GM23338 (cell line): ENCODE data around the gene EAF2. TPM values are rescaled to one million over a fixed set of nuclear protein-coding genes. Genes with fewer than 3 reads are reported as not detected.

Source experiments
- ATAC-seq: fragments of 200-7000 bp; cut with Tn5 transposase; 3 replicates; pipeline ENCODE4 v1.9.1; 2020
- DNase-seq: peaks from one replicate; pipeline ENCODE4 v3.0.0-alpha.2; 2015; ENCODE audit warnings: low spot score
- H2AFZ ChIP-seq: fragments of 200-600 bp; sonication (generic); 2 replicates; pipeline ENCODE4 v1.8.0; 2016; ENCODE audit warnings: antibody characterized with exemption, mild to moderate bottlenecking, moderate library complexity
- H3F3A ChIP-seq: fragments of 200-600 bp; sonication (generic); replicated peaks from 2 replicates; pipeline ENCODE4 v1.8.0; 2017; ENCODE audit warnings: antibody characterized with exemption, mixed run types, low read depth
- H3K27ac ChIP-seq: fragments of 200-600 bp; sonication (generic); 2 replicates; pipeline ENCODE4 v1.6.1; 2016; ENCODE audit warnings: low read depth
- H3K27me3 ChIP-seq: fragments of 200-600 bp; sonication (generic); 2 replicates; pipeline ENCODE4 v1.8.0; 2016; ENCODE audit warnings: mild to moderate bottlenecking, mixed run types, moderate library complexity; ENCODE audit not compliant: insufficient read depth
- H3K36me3 ChIP-seq: fragments of 200-600 bp; sonication (generic); 2 replicates; pipeline ENCODE4 v1.8.0; 2016; ENCODE audit warnings: mild to moderate bottlenecking; ENCODE audit not compliant: insufficient read depth
- H3K4me1 ChIP-seq: fragments of 200-600 bp; sonication (generic); 2 replicates; pipeline ENCODE4 v1.8.0; 2016; ENCODE audit warnings: mild to moderate bottlenecking, moderate library complexity; ENCODE audit not compliant: insufficient read depth
- H3K4me2 ChIP-seq: fragments of 200-600 bp; sonication (generic); 2 replicates; pipeline ENCODE4 v1.7.1; 2017; ENCODE audit warnings: mixed run types
- H3K4me3 ChIP-seq: fragments of 200-600 bp; sonication (generic); 2 replicates; pipeline ENCODE4 v1.6.1; 2016; ENCODE audit warnings: mixed run types
- H3K79me2 ChIP-seq: fragments of 200-600 bp; sonication (generic); replicated peaks from 2 replicates; pipeline ENCODE4 v1.8.0; 2017; ENCODE audit warnings: mild to moderate bottlenecking; ENCODE audit not compliant: insufficient read depth
- H3K9me2 ChIP-seq: fragments of 200-600 bp; sonication (generic); 2 replicates; pipeline ENCODE4 v1.8.0; 2017; ENCODE audit not compliant: insufficient read depth
- H4K20me1 ChIP-seq: fragments of 200-600 bp; sonication (generic); replicated peaks from 2 replicates; pipeline ENCODE4 v1.8.0; 2017; ENCODE audit warnings: mild to moderate bottlenecking; ENCODE audit not compliant: insufficient read depth
- H3K27ac Mint-ChIP-seq: 2 replicates; pipeline ENCODE4 v1.8.0; 2020; ENCODE audit warnings: inconsistent platforms, mild to moderate bottlenecking, moderate library complexity, mixed read lengths
- H3K27me3 Mint-ChIP-seq: 3 replicates; pipeline ENCODE4 v1.8.0; 2022; ENCODE audit warnings: low read depth, mild to moderate bottlenecking, moderate library complexity, mixed read lengths, inconsistent platforms; ENCODE audit not compliant: insufficient read depth, poor library complexity
- H3K36me3 Mint-ChIP-seq: 3 replicates; pipeline ENCODE4 v1.8.0; 2021; ENCODE audit warnings: low read depth, mild to moderate bottlenecking, inconsistent platforms, moderate library complexity, mixed read lengths
- H3K4me1 Mint-ChIP-seq: 3 replicates; pipeline ENCODE4 v1.8.0; 2020; ENCODE audit warnings: mild to moderate bottlenecking, inconsistent platforms, mixed read lengths
- H3K4me3 Mint-ChIP-seq: 3 replicates; pipeline ENCODE4 v1.8.0; 2021; ENCODE audit warnings: moderate library complexity, mild to moderate bottlenecking, inconsistent platforms, mixed read lengths
- H3K9me3 Mint-ChIP-seq: 3 replicates; pipeline ENCODE4 v1.8.0; 2020; ENCODE audit warnings: moderate library complexity, mild to moderate bottlenecking, inconsistent platforms, mixed read lengths
- CREB1 ChIP-seq: fragments of 250-450 bp; sonication (Bioruptor Pico); IDR thresholded peaks from 2 replicates; pipeline ENCODE4 v1.5.0; 2020; ENCODE audit warnings: low read depth, mild to moderate bottlenecking, moderate library complexity
- CTCF ChIP-seq, 2 experiments: fragments of 200-600 bp in 1 of 2; sonication (generic) in 1 of 2; conservative IDR thresholded peaks; 2 replicates each; pipeline versions ENCODE4 v1.5.1 to v1.6.1; 2016 to 2017; ENCODE audit warnings: antibody characterized with exemption in 2 of 2, low read depth in 2 of 2, mild to moderate bottlenecking in 2 of 2, moderate library complexity in 1 of 2
- EZH2 ChIP-seq: fragments of 200-600 bp; sonication (generic); IDR thresholded peaks from one replicate; pipeline ENCODE4 v1.8.0; 2017; ENCODE audit warnings: antibody characterized with exemption, mild to moderate bottlenecking, low read depth; ENCODE audit not compliant: unreplicated experiment
- EZH2phosphoT487 ChIP-seq: fragments of 200-600 bp; sonication (generic); IDR thresholded peaks from one replicate; pipeline ENCODE4 v1.8.1; 2018; ENCODE audit warnings: antibody characterized with exemption; ENCODE audit not compliant: unreplicated experiment
- JUNB ChIP-seq: IDR thresholded peaks from one replicate; pipeline ENCODE4 v1.6.1; 2016; ENCODE audit warnings: antibody characterized with exemption; ENCODE audit not compliant: unreplicated experiment
- NANOG ChIP-seq: IDR thresholded peaks from 2 replicates; pipeline ENCODE4 v1.6.1; 2016; ENCODE audit warnings: antibody characterized with exemption, borderline replicate concordance
- POLR2AphosphoS5 ChIP-seq: IDR thresholded peaks from 2 replicates; pipeline ENCODE4 v1.6.1; 2016; ENCODE audit warnings: antibody characterized with exemption, low read depth
- REST ChIP-seq: IDR thresholded peaks from one replicate; pipeline ENCODE4 v1.6.1; 2018; ENCODE audit warnings: antibody characterized with exemption; ENCODE audit not compliant: unreplicated experiment
- STAT1 ChIP-seq: IDR thresholded peaks from one replicate; pipeline ENCODE4 v1.6.1; 2016; ENCODE audit warnings: antibody characterized with exemption; ENCODE audit not compliant: unreplicated experiment
- ZNF331 ChIP-seq: fragments of 250-450 bp; sonication (Bioruptor Pico); IDR thresholded peaks from 2 replicates; pipeline ENCODE4 v1.5.0; 2020; ENCODE audit warnings: low read depth, mild to moderate bottlenecking, moderate library complexity
- polyA plus RNA-seq: library from polyadenylated mRNA; unstranded; fragments of >200 nt; fragmentation: Nextera tagmentation; extraction: Ambion mirVana; gene quantifications from 2 replicates; pipeline ENCODE4 v1.2.1, GENCODE V29; 2016
- total RNA-seq: library from RNA; depleted of rRNA; stranded (reverse); fragments of >200 nt; shearing (Covaris generic); gene quantifications from 2 replicates; pipeline ENCODE4 v1.2.3, GENCODE V29; 2014

The EAF2 gene
- total and polyA plus RNA-seq, 2 experiments from 2014 or later: 5.7 to 14.7 TPM

- H3K27me3 ChIP-seq: no peaks in the 10 kb centered on the region
- no peaks in the 10 kb centered on the region for H3F3A ChIP-seq
- H3K4me3 Mint-ChIP-seq: no peak overlapping the region
- ATAC-seq: no peak
- no peaks in the 10 kb centered on the region for H4K20me1 ChIP-seq
- H3K4me1 Mint-ChIP-seq: no peaks in the 10 kb centered on the region
- no peaks in the 10 kb centered on the region for H3K27me3 Mint-ChIP-seq
- H3K36me3 Mint-ChIP-seq: no peaks in the 10 kb centered on the region
- H3K27ac ChIP-seq: no peak overlapping the region
- no peak overlapping the region for H3K27ac Mint-ChIP-seq
- H3K4me2 ChIP-seq: no peak overlapping the region
- H3K9me2 ChIP-seq: no peaks in the 10 kb centered on the region
- TF ChIP-seq REST (no peak), JUNB (no peak), CTCF (conservative IDR thresholded peaks at IDR 0.05; ENCODE audit: low read depth in 2 of 2) (no peak), POLR2AphosphoS5 (no peak), EZH2 (no peak), EZH2phosphoT487 (no peak), ZNF331 (CRISPR knock-in tag) (no peak), STAT1 (no peak), CREB1 (CRISPR knock-in tag) (no peak)
- no peak overlapping the region for H3K4me3 ChIP-seq
- no peak overlapping the region for H2AFZ ChIP-seq
- H3K36me3 ChIP-seq: no peaks in the 10 kb centered on the region
- no peaks in the 10 kb centered on the region for H3K79me2 ChIP-seq
- H3K9me3 Mint-ChIP-seq: no peaks in the 10 kb centered on the region
- no peaks in the 10 kb centered on the region for H3K4me1 ChIP-seq
- DNase-seq: no peak
These were observed 36.4 kb downstream of the EAF2 start for GRCh38 chr3:121871430-121871829.

- no peak for DNase-seq
- peaks cover 9% of the 10 kb centered on the region for H3K4me1 Mint-ChIP-seq
- TF ChIP-seq NANOG (no peak), EZH2phosphoT487 (no peak), EZH2 (no peak), CTCF (conservative IDR thresholded peaks at IDR 0.05; ENCODE audit: low read depth in 2 of 2) (no peak), ZNF331 (CRISPR knock-in tag) (no peak), CREB1 (CRISPR knock-in tag) (no peak), STAT1 (no peak)
These were observed 43.4 kb downstream of the EAF2 start for GRCh38 chr3:121878411-121878810.

More at GRCh38 chr3:121878411-121878810, 43.4 kb downstream of the EAF2 start:
- H2AFZ ChIP-seq: no peak overlapping the region
- ATAC-seq: no peak
- H3K4me3 ChIP-seq: no peak overlapping the region
- H3K4me1 ChIP-seq: peaks cover 10% of the 10 kb centered on the region
- Mint-ChIP-seq H3K27me3 (peaks cover 3% of the 10 kb centered on the region), H3K27ac (no peak overlapping the region), H3K9me3 (no peaks in the 10 kb centered on the region), H3K4me3 (no peak overlapping the region), H3K36me3 (no peaks in the 10 kb centered on the region)
- H3K27me3 ChIP-seq: no peaks in the 10 kb centered on the region
- H3K36me3 ChIP-seq: no peaks in the 10 kb centered on the region
- H3K9me2 ChIP-seq: no peaks in the 10 kb centered on the region
- H3F3A ChIP-seq: no peaks in the 10 kb centered on the region
- no peaks in the 10 kb centered on the region for H4K20me1 ChIP-seq
- no peaks in the 10 kb centered on the region for H3K79me2 ChIP-seq
- no peak overlapping the region for H3K4me2 ChIP-seq
- H3K27ac ChIP-seq: no peak overlapping the region
